ENCODE results near the gene GDAP2.

DNA sequence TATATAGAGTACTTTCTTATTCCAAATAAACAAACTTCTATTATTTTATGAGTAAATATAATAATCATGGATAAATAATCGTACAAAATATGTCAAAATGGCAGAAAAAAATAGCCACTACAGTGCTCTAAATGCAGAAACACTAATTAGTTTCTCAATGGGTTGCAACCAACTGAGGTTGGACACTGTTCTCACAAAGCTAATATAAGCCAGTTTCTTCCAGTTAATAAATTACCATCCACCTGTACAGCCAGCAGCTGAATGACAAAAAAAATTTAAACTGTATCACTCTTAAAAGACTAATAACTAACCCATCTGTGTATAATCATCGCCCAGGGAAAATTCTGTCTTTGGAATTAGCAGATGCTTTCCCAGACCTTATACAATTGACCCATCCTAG is 36.9 kb downstream of the GDAP2 start:
- TF ChIP-seq, protein P1, sequence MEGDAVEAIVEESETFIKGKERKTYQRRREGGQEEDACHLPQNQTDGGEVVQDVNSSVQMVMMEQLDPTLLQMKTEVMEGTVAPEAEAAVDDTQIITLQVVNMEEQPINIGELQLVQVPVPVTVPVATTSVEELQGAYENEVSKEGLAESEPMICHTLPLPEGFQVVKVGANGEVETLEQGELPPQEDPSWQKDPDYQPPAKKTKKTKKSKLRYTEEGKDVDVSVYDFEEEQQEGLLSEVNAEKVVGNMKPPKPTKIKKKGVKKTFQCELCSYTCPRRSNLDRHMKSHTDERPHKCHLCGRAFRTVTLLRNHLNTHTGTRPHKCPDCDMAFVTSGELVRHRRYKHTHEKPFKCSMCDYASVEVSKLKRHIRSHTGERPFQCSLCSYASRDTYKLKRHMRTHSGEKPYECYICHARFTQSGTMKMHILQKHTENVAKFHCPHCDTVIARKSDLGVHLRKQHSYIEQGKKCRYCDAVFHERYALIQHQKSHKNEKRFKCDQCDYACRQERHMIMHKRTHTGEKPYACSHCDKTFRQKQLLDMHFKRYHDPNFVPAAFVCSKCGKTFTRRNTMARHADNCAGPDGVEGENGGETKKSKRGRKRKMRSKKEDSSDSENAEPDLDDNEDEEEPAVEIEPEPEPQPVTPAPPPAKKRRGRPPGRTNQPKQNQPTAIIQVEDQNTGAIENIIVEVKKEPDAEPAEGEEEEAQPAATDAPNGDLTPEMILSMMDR (IDR thresholded peaks at IDR 0.05), result no peak
- no peak for TF ChIP-seq POLR2A (IDR thresholded peaks at IDR 0.05)
